OCI-LY1 (cell line): ENCODE data around the gene PPP1R3C.

Source experiments
- H2AFZ ChIP-seq: fragments of 200-600 bp; sonication (generic), shearing (Covaris generic); 2 replicates; pipeline ENCODE4 v1.6.0; 2014; ENCODE audit warnings: antibody characterized with exemption, mild to moderate bottlenecking, low read length
- H3F3A ChIP-seq: fragments of 200-600 bp; sonication (generic), shearing (Covaris generic); 2 replicates; pipeline ENCODE4 v1.6.0; 2014; ENCODE audit warnings: mild to moderate bottlenecking, antibody characterized with exemption, low read length, moderate library complexity; ENCODE audit not compliant: insufficient read depth
- H3K27ac ChIP-seq: fragments of 200-600 bp; sonication (generic); 2 replicates; pipeline ENCODE4 v1.5.1; 2014; ENCODE audit warnings: low read length, mixed run types, mild to moderate bottlenecking, low read depth; ENCODE audit not compliant: poor library complexity, severe bottlenecking
- H3K27me3 ChIP-seq: fragments of 200-600 bp; sonication (generic); 2 replicates; pipeline ENCODE4 v1.6.0; 2014; ENCODE audit warnings: antibody characterized with exemption, mild to moderate bottlenecking, low read length, moderate library complexity; ENCODE audit not compliant: insufficient read depth
- H3K36me3 ChIP-seq: fragments of 200-600 bp; sonication (generic); 2 replicates; pipeline ENCODE4 v1.6.1; 2014; ENCODE audit warnings: mild to moderate bottlenecking, antibody characterized with exemption, low read length, moderate library complexity, mixed read lengths; ENCODE audit not compliant: insufficient read depth
- H3K4me1 ChIP-seq: fragments of 200-600 bp; sonication (generic); 2 replicates; pipeline ENCODE4 v1.5.1; 2014; ENCODE audit warnings: mild to moderate bottlenecking, low read length, moderate library complexity; ENCODE audit not compliant: insufficient read depth, severe bottlenecking
- H3K4me2 ChIP-seq: fragments of 200-600 bp; sonication (generic), shearing (Covaris generic); 2 replicates; pipeline ENCODE4 v1.6.1; 2014; ENCODE audit warnings: low read length
- H3K4me3 ChIP-seq: fragments of 200-600 bp; sonication (generic); 2 replicates; pipeline ENCODE4 v1.5.1; 2014; ENCODE audit warnings: low read length, low read depth, mild to moderate bottlenecking, mixed read lengths; ENCODE audit not compliant: poor library complexity, severe bottlenecking
- H3K79me2 ChIP-seq: fragments of 200-600 bp; shearing (Covaris generic); 2 replicates; pipeline ENCODE4 v1.6.1; 2016; ENCODE audit warnings: mixed run types, low read length, mixed read lengths; ENCODE audit not compliant: insufficient read depth
- H3K9ac ChIP-seq: fragments of 200-600 bp; sonication (generic), shearing (Covaris generic); 2 replicates; pipeline ENCODE4 v1.6.1; 2014; ENCODE audit warnings: mild to moderate bottlenecking, low read length, mixed read lengths
- H3K9me2 ChIP-seq: fragments of 200-600 bp; sonication (generic), shearing (Covaris generic); 2 replicates; pipeline ENCODE4 v1.6.1; 2014; ENCODE audit warnings: low read depth, mild to moderate bottlenecking, low read length, mixed read lengths
- H3K9me3 ChIP-seq: fragments of 200-600 bp; shearing (Covaris generic); 2 replicates; pipeline ENCODE4 v1.6.1; 2014; ENCODE audit warnings: low read length, mixed read lengths
- H4K20me1 ChIP-seq: fragments of 200-600 bp; sonication (generic), shearing (Covaris generic); 2 replicates; pipeline ENCODE4 v1.6.0; 2016; ENCODE audit warnings: mild to moderate bottlenecking, low read length; ENCODE audit not compliant: insufficient read depth
- EZH2 ChIP-seq: fragments of 200-600 bp; sonication (generic), shearing (Covaris generic); IDR thresholded peaks from 2 replicates; pipeline ENCODE4 v1.8.0; 2017; ENCODE audit warnings: borderline replicate concordance, mixed run types, mild to moderate bottlenecking, antibody characterized with exemption, low read length, moderate library complexity, mixed read lengths
- TF ChIP-seq, protein P1 (sequence below): fragments of 200-600 bp; sonication (generic), shearing (Covaris generic); IDR thresholded peaks from 2 replicates; pipeline ENCODE4 v1.5.1; 2017; ENCODE audit warnings: mild to moderate bottlenecking, antibody characterized with exemption, low read length, moderate library complexity, mixed read lengths

The PPP1R3C gene

GRCh38 chr10:91627344-91628102 is 5.3 kb downstream of the PPP1R3C start:
- TF ChIP-seq, protein P1, sequence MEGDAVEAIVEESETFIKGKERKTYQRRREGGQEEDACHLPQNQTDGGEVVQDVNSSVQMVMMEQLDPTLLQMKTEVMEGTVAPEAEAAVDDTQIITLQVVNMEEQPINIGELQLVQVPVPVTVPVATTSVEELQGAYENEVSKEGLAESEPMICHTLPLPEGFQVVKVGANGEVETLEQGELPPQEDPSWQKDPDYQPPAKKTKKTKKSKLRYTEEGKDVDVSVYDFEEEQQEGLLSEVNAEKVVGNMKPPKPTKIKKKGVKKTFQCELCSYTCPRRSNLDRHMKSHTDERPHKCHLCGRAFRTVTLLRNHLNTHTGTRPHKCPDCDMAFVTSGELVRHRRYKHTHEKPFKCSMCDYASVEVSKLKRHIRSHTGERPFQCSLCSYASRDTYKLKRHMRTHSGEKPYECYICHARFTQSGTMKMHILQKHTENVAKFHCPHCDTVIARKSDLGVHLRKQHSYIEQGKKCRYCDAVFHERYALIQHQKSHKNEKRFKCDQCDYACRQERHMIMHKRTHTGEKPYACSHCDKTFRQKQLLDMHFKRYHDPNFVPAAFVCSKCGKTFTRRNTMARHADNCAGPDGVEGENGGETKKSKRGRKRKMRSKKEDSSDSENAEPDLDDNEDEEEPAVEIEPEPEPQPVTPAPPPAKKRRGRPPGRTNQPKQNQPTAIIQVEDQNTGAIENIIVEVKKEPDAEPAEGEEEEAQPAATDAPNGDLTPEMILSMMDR: no peak
- TF ChIP-seq EZH2: no peak
- Histone ChIP-seq H3K9ac (no peak overlapping the region), H2AFZ (no peak overlapping the region), H3K4me3 (no peak overlapping the region), H4K20me1 (no peaks in the 10 kb centered on the region), H3K36me3 (no peaks in the 10 kb centered on the region), H3K4me1 (no peaks in the 10 kb centered on the region), H3K4me2 (no peak overlapping the region), H3K9me3 (no peaks in the 10 kb centered on the region), H3K27ac (no peak overlapping the region), H3K79me2 (no peaks in the 10 kb centered on the region), H3F3A (no peaks in the 10 kb centered on the region), H3K9me2 (no peaks in the 10 kb centered on the region), H3K27me3 (no peaks in the 10 kb centered on the region)

GRCh38 chr10:91626936-91627335 is 5.9 kb downstream of the PPP1R3C start:
- H3K36me3 ChIP-seq: no peaks in the 10 kb centered on the region
- no peaks in the 10 kb centered on the region for H4K20me1 ChIP-seq
- H3K9ac ChIP-seq: no peak overlapping the region
- H3F3A ChIP-seq: no peaks in the 10 kb centered on the region
- H3K27me3 ChIP-seq: no peaks in the 10 kb centered on the region
- no peaks in the 10 kb centered on the region for H3K9me3 ChIP-seq
- no peak overlapping the region for H3K4me3 ChIP-seq
- H3K4me1 ChIP-seq: no peaks in the 10 kb centered on the region
- TF ChIP-seq, protein P1: no peak
- TF ChIP-seq EZH2: no peak
- no peak overlapping the region for H2AFZ ChIP-seq
- H3K79me2 ChIP-seq: no peaks in the 10 kb centered on the region
- H3K4me2 ChIP-seq: no peak overlapping the region
- no peaks in the 10 kb centered on the region for H3K9me2 ChIP-seq
- H3K27ac ChIP-seq: no peak overlapping the region

- no peaks in the 10 kb centered on the region for H3K79me2 ChIP-seq
Measured at GRCh38 chr10:91624633-91625032, 8.2 kb downstream of the PPP1R3C start.

More at GRCh38 chr10:91624633-91625032, 8.2 kb downstream of the PPP1R3C start:
- no peaks in the 10 kb centered on the region for H3F3A ChIP-seq
- H2AFZ ChIP-seq: no peak overlapping the region
- H3K9ac ChIP-seq: no peak overlapping the region
- no peaks in the 10 kb centered on the region for H3K4me1 ChIP-seq
- no peaks in the 10 kb centered on the region for H3K36me3 ChIP-seq
- H3K4me2 ChIP-seq: no peak overlapping the region
- TF ChIP-seq EZH2: no peak
- TF ChIP-seq, protein P1: no peak
- H3K9me2 ChIP-seq: no peaks in the 10 kb centered on the region
- H3K27ac ChIP-seq: no peak overlapping the region
- no peaks in the 10 kb centered on the region for H4K20me1 ChIP-seq
- H3K4me3 ChIP-seq: no peak overlapping the region
- H3K9me3 ChIP-seq: no peaks in the 10 kb centered on the region
- no peaks in the 10 kb centered on the region for H3K27me3 ChIP-seq
